ENCODE measurements around the gene UVRAG. TPM values are rescaled to one million over a fixed set of nuclear protein-coding genes. Genes with fewer than 3 reads are reported as not detected.

UVRAG gene
- total and polyA plus RNA-seq, 2 of the 13 experiments (the other 11 are each of a cell fraction or from before 2014, with no cell fraction given): 9.7 to 17.3 TPM

Small RNA genes lying within 50 kb of the gene (small RNA-seq; reads per million reads assigned to genes)
- 0 reads per million in 3 experiments for gene RF00019 (ENCODE audit: insufficient read depth in 2 of 3, insufficient read length in 3 of 3, low read depth in 2 of 3, low replicate concordance in 1 of 3)
- gene RNA5SP344 (ENCODE audit: insufficient read depth in 2 of 3, insufficient read length in 3 of 3, low read depth in 2 of 3, low replicate concordance in 1 of 3): 0 reads per million in 3 experiments

Other genes with a start within 250 kb of the UVRAG start
- 0.04 TPM in 1 of 2 replicates, not detected in the other for gene MAP6, start 146.2 kb upstream of the UVRAG start, total RNA-seq (2016; rRNA removed; fragmentation: Illumina TruSeq; extraction: Trizol)
- 0.01 TPM in 1 of 2 replicates, not detected in the other for gene MAP6, start 146.2 kb upstream of the UVRAG start, polyA plus RNA-seq (2011; rRNA removed)
- 27.2 and 27.8 TPM in 2 replicates for gene MOGAT2, start 97.4 kb upstream of the UVRAG start, total RNA-seq (2016; rRNA removed; fragmentation: Illumina TruSeq; extraction: Trizol)
- gene MOGAT2, start 97.4 kb upstream of the UVRAG start, polyA plus RNA-seq (2011; rRNA removed): 27.8 and 30.0 TPM in 2 replicates
- gene DGAT2, start 46.4 kb upstream of the UVRAG start, total RNA-seq (2016; rRNA removed; fragmentation: Illumina TruSeq; extraction: Trizol): 39.4 and 65.6 TPM in 2 replicates
- gene DGAT2, start 46.4 kb upstream of the UVRAG start, polyA plus RNA-seq (2011; rRNA removed): 39.0 and 47.6 TPM in 2 replicates

All from HepG2 (cell line).